ENCODE measurements around the gene TSPO. TPM values are rescaled to one million over a fixed set of nuclear protein-coding genes. Genes with fewer than 3 reads are reported as not detected.

Gene TSPO
- total and polyA plus RNA-seq, 9 of the 15 experiments (the other 6 are each of a cell fraction or from before 2014, with no cell fraction given): 4.9 to 126 (median 25.3) TPM

DNA sequence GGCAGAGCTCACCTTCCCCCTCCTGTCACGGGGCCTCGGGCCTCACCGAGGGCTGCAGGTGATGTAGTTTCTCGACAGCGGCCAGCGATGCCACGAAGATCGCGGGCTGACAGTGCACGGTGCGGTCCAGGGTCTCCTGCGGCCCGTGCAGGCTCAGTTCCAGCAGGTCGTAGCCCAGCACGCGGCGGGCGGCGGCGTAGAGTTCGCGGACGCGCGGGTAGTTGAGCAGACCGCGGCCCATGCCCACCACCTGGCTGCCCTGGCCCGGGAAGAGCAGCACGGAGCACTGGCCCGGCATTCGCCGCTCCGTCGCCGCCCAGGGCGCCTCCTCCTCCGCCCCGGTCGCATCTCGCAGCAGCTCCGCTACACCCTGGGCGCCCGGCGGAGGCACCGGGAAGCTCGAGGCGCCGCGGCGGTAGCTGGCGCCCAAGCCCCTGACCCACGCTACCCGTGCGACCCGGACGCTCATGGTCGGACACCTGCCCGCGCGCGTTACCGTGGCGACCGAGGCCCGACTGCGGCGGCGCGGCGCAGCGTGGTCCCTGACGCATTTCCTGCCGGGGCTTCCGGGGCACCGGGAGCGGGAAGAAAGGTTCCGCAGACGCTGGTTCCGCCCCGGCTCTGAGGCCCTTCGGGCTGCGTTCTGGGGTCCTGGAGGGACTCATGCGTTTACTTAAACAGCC is 8.3 kb upstream of the TSPO start, which contains the start of gene MCAT (continued):
- TF ChIP-seq, protein P1, sequence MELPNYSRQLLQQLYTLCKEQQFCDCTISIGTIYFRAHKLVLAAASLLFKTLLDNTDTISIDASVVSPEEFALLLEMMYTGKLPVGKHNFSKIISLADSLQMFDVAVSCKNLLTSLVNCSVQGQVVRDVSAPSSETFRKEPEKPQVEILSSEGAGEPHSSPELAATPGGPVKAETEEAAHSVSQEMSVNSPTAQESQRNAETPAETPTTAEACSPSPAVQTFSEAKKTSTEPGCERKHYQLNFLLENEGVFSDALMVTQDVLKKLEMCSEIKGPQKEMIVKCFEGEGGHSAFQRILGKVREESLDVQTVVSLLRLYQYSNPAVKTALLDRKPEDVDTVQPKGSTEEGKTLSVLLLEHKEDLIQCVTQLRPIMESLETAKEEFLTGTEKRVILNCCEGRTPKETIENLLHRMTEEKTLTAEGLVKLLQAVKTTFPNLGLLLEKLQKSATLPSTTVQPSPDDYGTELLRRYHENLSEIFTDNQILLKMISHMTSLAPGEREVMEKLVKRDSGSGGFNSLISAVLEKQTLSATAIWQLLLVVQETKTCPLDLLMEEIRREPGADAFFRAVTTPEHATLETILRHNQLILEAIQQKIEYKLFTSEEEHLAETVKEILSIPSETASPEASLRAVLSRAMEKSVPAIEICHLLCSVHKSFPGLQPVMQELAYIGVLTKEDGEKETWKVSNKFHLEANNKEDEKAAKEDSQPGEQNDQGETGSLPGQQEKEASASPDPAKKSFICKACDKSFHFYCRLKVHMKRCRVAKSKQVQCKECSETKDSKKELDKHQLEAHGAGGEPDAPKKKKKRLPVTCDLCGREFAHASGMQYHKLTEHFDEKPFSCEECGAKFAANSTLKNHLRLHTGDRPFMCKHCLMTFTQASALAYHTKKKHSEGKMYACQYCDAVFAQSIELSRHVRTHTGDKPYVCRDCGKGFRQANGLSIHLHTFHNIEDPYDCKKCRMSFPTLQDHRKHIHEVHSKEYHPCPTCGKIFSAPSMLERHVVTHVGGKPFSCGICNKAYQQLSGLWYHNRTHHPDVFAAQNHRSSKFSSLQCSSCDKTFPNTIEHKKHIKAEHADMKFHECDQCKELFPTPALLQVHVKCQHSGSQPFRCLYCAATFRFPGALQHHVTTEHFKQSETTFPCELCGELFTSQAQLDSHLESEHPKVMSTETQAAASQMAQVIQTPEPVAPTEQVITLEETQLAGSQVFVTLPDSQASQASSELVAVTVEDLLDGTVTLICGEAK (IDR thresholded peaks at IDR 0.05): peak; percentile 96
- TF ChIP-seq, protein P1 (CRISPR knock-in tag; IDR thresholded peaks at IDR 0.05): no peak
- TF ChIP-seq CBX8 (IDR thresholded peaks at IDR 0.05; ENCODE audit: borderline replicate concordance, extremely low read depth, low read depth, low read length, poor library complexity, severe bottlenecking): no peak
- TF ChIP-seq, protein P2, sequence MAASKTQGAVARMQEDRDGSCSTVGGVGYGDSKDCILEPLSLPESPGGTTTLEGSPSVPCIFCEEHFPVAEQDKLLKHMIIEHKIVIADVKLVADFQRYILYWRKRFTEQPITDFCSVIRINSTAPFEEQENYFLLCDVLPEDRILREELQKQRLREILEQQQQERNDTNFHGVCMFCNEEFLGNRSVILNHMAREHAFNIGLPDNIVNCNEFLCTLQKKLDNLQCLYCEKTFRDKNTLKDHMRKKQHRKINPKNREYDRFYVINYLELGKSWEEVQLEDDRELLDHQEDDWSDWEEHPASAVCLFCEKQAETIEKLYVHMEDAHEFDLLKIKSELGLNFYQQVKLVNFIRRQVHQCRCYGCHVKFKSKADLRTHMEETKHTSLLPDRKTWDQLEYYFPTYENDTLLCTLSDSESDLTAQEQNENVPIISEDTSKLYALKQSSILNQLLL (CRISPR knock-in tag; IDR thresholded peaks at IDR 0.05; ENCODE audit: borderline replicate concordance): no peak
- TF ChIP-seq NR4A1 (CRISPR knock-in tag; IDR thresholded peaks at IDR 0.05): no peak
- TF ChIP-seq NR4A1 (tag; IDR thresholded peaks at IDR 0.05): no peak
- peak; percentile 53 for TF ChIP-seq ETV1 (tag; conservative IDR thresholded peaks at IDR 0.05; ENCODE audit: low read depth)
- no peak for TF ChIP-seq FOXJ3 (CRISPR knock-in tag; IDR thresholded peaks at IDR 0.05)
- no peak for TF ChIP-seq GATAD2A (IDR thresholded peaks at IDR 0.05)
- no peak for TF ChIP-seq ZZZ3 (IDR thresholded peaks at IDR 0.05)
- peak; percentile 97 for TF ChIP-seq GABPB1 (CRISPR knock-in tag; IDR thresholded peaks at IDR 0.05)
- TF ChIP-seq HDGF (IDR thresholded peaks at IDR 0.05): no peak
- TF ChIP-seq, protein P3, sequence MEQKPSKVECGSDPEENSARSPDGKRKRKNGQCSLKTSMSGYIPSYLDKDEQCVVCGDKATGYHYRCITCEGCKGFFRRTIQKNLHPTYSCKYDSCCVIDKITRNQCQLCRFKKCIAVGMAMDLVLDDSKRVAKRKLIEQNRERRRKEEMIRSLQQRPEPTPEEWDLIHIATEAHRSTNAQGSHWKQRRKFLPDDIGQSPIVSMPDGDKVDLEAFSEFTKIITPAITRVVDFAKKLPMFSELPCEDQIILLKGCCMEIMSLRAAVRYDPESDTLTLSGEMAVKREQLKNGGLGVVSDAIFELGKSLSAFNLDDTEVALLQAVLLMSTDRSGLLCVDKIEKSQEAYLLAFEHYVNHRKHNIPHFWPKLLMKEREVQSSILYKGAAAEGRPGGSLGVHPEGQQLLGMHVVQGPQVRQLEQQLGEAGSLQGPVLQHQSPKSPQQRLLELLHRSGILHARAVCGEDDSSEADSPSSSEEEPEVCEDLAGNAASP (IDR thresholded peaks at IDR 0.05): no peak
- peak; percentile 86 for TF ChIP-seq ELF1 (tag; IDR thresholded peaks at IDR 0.05)
- TF ChIP-seq NFIC (IDR thresholded peaks at IDR 0.05): no peak
- TF ChIP-seq SP1 (CRISPR knock-in tag; IDR thresholded peaks at IDR 0.05): peak; percentile 49; the same call in 1 of the 2 replicates
- no peak for TF ChIP-seq MCM5 (IDR thresholded peaks at IDR 0.05; ENCODE audit: low read depth)
